GM10248 (cell line): ENCODE results near the gene NMS.
A peak's percentile ranks its signal among the peaks of the same experiment; 100 is the strongest.

Experiments used
- CTCF ChIA-PET: fragments of 300-600 bp; sonication (Branson Sonifier 250); formaldehyde crosslinking; extraction: SDS; loops from one replicate; lab custom pipeline; 2021; ENCODE audit warnings: antibody characterized with exemption; lab: Yijun Ruan, JAX
- POLR2A ChIA-PET: fragments of 350-650 bp; sonication (Branson Sonifier 250); formaldehyde crosslinking; extraction: SDS; loops from one replicate; lab custom pipeline; 2020; ENCODE audit warnings: antibody characterized with exemption; lab: Yijun Ruan, JAX
- DNase-seq: peaks from one replicate; pipeline ENCODE4 v3.0.0; 2012; ENCODE audit errors: extremely low spot score
- CTCF ChIP-seq: IDR thresholded peaks from 2 replicates; pipeline ENCODE4 v1.5.1; 2012; ENCODE audit warnings: mild to moderate bottlenecking, low read depth; ENCODE audit errors: extremely low read depth, missing control alignments, control extremely low read depth

Gene NMS

GRCh38 chr2:100425573-100426383, 44.5 kb upstream of the NMS start:
- TF ChIP-seq CTCF, result no peak
- ChIA-PET CTCF (interaction anchor here (2.9 kb wide), 1 partner anchor 164 kb away, joined by 8 read pairs; no protein-coding TSS in a partner anchor), POLR2A (no interaction called here)
- no peak for DNase-seq

- TF ChIP-seq CTCF, result no peak
- no peak for DNase-seq
- CTCF ChIA-PET, result no interaction called here
These were observed 43.9 kb upstream of the NMS start for GRCh38 chr2:100426384-100426720.

GRCh38 chr2:100427111-100427510, 43.2 kb upstream of the NMS start:
- no peak for DNase-seq
- POLR2A ChIA-PET, result no interaction called here
- CTCF ChIA-PET, result interaction anchor here (1.6 kb wide), 1 partner anchor 17 kb away, joined by 3 read pairs; no protein-coding TSS in a partner anchor
- TF ChIP-seq CTCF, result no peak

More at GRCh38 chr2:100426384-100426720, 43.9 kb upstream of the NMS start:
- POLR2A ChIA-PET, result no interaction called here

GRCh38 chr2:100427627-100428258, 42.5 kb upstream of the NMS start:
- ChIA-PET POLR2A (no interaction called here), CTCF (interaction anchor here (0.7 to 1.6 kb wide), 3 partner anchors 14 to 90 kb away, joined by 3 read pairs; no protein-coding TSS in a partner anchor)
- TF ChIP-seq CTCF, result peak; percentile 39
- peak; percentile 46 for DNase-seq

- DNase-seq, result no peak
- POLR2A ChIA-PET, result no interaction called here
- CTCF ChIA-PET, result no interaction called here
These were observed 40.6 kb upstream of the NMS start for GRCh38 chr2:100429726-100430125.

GRCh38 chr2:100437751-100438150, 32.5 kb upstream of the NMS start:
- no peak for TF ChIP-seq CTCF
- CTCF ChIA-PET, result no interaction called here
- DNase-seq, result no peak
- POLR2A ChIA-PET, result no interaction called here

More at GRCh38 chr2:100429726-100430125, 40.6 kb upstream of the NMS start:
- no peak for TF ChIP-seq CTCF
